ENCODE data around the gene CCDC110. TPM values are rescaled to one million over a fixed set of nuclear protein-coding genes. Genes with fewer than 3 reads are reported as not detected.
A peak's percentile ranks its signal among the peaks of the same experiment; 100 is the strongest.

The CCDC110 gene
- total and polyA plus RNA-seq, 2 of the 4 experiments (the other 2 are of a cell fraction) = 0.46 to 0.90 TPM

GRCh38 chr4:185467101-185467500 is 4.4 kb downstream of the CCDC110 start:
- Histone ChIP-seq H2BK20ac (ENCODE audit: low read depth, low read length) (peak overlapping the region; percentile 52; the same call in 1 of the 2 replicates), H3K27me3 (ENCODE audit: control insufficient read depth, insufficient read depth, low read length) (no peaks in the 10 kb centered on the region), H2AK5ac (ENCODE audit: low read depth, low read length) (no peak overlapping the region), H3K9me1 (ENCODE audit: insufficient read depth, low read length) (peaks cover 7% of the 10 kb centered on the region), H3K9me3 (ENCODE audit: control insufficient read depth, insufficient read depth, low read length) (no peaks in the 10 kb centered on the region), H3K9ac (ENCODE audit: low read depth, low read length) (peak overlapping the region; percentile 23; the same call in 1 of the 2 replicates), H2AK9ac (replicated peaks; ENCODE audit: low read depth, low read length, poor library complexity) (no peak overlapping the region), H2BK5ac (ENCODE audit: low read depth, low read length, poor library complexity, severe bottlenecking) (peak overlapping the region; percentile 2), H4K91ac (ENCODE audit: insufficient read depth, low read depth, low read length) (no peak overlapping the region), H3K27ac (ENCODE audit: insufficient read depth, low read length) (no peak overlapping the region), H3K56ac (ENCODE audit: extremely low read depth, insufficient read depth, low read length) (no peak overlapping the region), H4K5ac (ENCODE audit: low read depth, low read length) (no peak overlapping the region), H3K14ac (replicated peaks; ENCODE audit: low read depth, low read length) (no peak overlapping the region), H2AFZ (replicated peaks; ENCODE audit: low read length, poor library complexity) (no peak overlapping the region), H3K79me1 (ENCODE audit: low read depth in 1 of 2, low read length in 2 of 2) (no peaks in the 10 kb centered on the region; a peak in 1 of 4 replicates), H3K4ac (ENCODE audit: low read depth, low read length) (no peak overlapping the region), H3K4me3 (ENCODE audit: insufficient read depth, low read depth, low read length) (no peak overlapping the region), H3K18ac (ENCODE audit: low read depth, low read length) (peak overlapping the region; percentile 70; the same call in 1 of the 2 replicates), H3K36me3 (ENCODE audit: control insufficient read depth, insufficient read depth, low read length) (no peaks in the 10 kb centered on the region), H2BK15ac (ENCODE audit: low read depth, low read length) (no peak overlapping the region), H3K23ac (ENCODE audit: low read depth, low read length) (no peak overlapping the region), H3K4me1 (ENCODE audit: control insufficient read depth, insufficient read depth, low read length) (peaks cover 13% of the 10 kb centered on the region), H3K4me2 (ENCODE audit: low read depth, low read length) (peak overlapping the region; percentile 95), H2BK120ac (ENCODE audit: low read depth, low read length) (no peak overlapping the region), H4K8ac (ENCODE audit: low read depth in 2 of 2, low read length in 2 of 2) (no peak overlapping the region), H4K20me1 (ENCODE audit: insufficient read depth, low read length) (no peaks in the 10 kb centered on the region)
- intact Hi-C loops (cut with micrococcal nuclease) (no loop called here), dilution Hi-C loops (cut with HindIII; ENCODE audit: low sequenced_read_pairs, unreplicated experiment) (no loop called here), in situ Hi-C loops (cut with MboI; ENCODE audit: low sequenced_read_pairs) (no loop called here)
- peak; percentile 57 for DNase-seq
- no peak for TF ChIP-seq RAD21 (IDR thresholded peaks at IDR 0.05; ENCODE audit: low read length)
- no peak for TF ChIP-seq CHD1 (IDR thresholded peaks at IDR 0.05; ENCODE audit: low read depth, low read length)
- no peak for TF ChIP-seq CEBPB (IDR thresholded peaks at IDR 0.05; ENCODE audit: low read depth, low read length)
- TF ChIP-seq, protein P1, sequence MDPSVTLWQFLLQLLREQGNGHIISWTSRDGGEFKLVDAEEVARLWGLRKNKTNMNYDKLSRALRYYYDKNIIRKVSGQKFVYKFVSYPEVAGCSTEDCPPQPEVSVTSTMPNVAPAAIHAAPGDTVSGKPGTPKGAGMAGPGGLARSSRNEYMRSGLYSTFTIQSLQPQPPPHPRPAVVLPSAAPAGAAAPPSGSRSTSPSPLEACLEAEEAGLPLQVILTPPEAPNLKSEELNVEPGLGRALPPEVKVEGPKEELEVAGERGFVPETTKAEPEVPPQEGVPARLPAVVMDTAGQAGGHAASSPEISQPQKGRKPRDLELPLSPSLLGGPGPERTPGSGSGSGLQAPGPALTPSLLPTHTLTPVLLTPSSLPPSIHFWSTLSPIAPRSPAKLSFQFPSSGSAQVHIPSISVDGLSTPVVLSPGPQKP (IDR thresholded peaks at IDR 0.05; ENCODE audit: borderline replicate concordance, low read depth, low read length) = no peak
- BruUV-seq (replicated peaks) = no TSS peak
- no CpG with 5 or more reads among the region's 4 CpGs for WGBS, 2 experiments (ENCODE audit: extremely low coverage in 2 of 2, insufficient read length in 1 of 2)
- ChIA-PET POLR2A (ENCODE audit: unreplicated experiment) (no interaction called here), CTCF (no interaction called here)
- ATAC-seq (ENCODE audit: low read depth) = no peak
